Ovary (tissue), 3 donors: ENCODE data around the gene CACUL1.

Experiments
- CTCF ChIP-seq, 3 donors: fragments of 450-650 bp in 2 of 3; fragments of 200-600 bp in 1 of 3; IDR thresholded peaks; one replicate each; pipeline versions ENCODE4 v1.5.1 to v1.8.0; 2016 to 2022; ENCODE audit warnings: antibody characterized with exemption in 3 of 3, mild to moderate bottlenecking in 1 of 3
- EP300 ChIP-seq: sonication (generic); formaldehyde crosslinking; IDR thresholded peaks from one replicate; pipeline ENCODE4 v1.6.1; 2017; ENCODE audit warnings: antibody characterized with exemption
- POLR2A ChIP-seq: fragments of 450-650 bp; IDR thresholded peaks from one replicate; pipeline ENCODE4 v1.6.1; 2017; ENCODE audit warnings: antibody characterized with exemption, mild to moderate bottlenecking, moderate library complexity
- donor health status: DM: no; HTN: no; CAD: no.

GRCh38 chr10:118626953-118627352 lies 127.8 kb downstream of the CACUL1 start:
- no peak for TF ChIP-seq CTCF (IDR thresholded peaks at IDR 0.05)
- TF ChIP-seq EP300 = no peak
- TF ChIP-seq POLR2A = no peak
